ENCODE results near the gene ADM.

Gene ADM

DNA sequence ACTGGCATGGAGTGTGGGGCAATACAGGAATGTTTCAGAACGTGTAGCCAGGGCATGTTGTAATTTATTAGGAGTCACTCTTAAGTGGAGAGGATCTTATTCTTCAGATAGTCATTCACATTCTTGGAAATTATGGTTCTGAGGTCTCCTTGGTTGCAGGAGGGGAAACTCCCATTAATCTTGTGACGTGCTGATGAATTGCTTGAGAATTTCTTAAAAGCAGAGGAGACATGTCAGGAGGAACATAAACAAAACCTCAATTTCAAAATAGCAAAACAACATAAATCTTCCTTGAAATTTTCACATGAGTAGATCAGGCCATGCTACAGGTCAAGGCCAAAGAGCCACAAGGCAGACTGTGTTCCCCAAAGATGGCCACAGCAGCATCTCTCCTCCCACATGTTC, 50.4 kb downstream of the ADM start:
- Histone ChIP-seq H3K9me3 (ENCODE audit: insufficient read depth, low read length) (no peaks in the 10 kb centered on the region), H3K79me2 (ENCODE audit: insufficient read depth, low read length) (no peaks in the 10 kb centered on the region), H3K4me3 (ENCODE audit: insufficient read depth, low read length, poor library complexity, severe bottlenecking) (no peak overlapping the region), H3K27ac (ENCODE audit: low read depth, low read length) (no peak overlapping the region), H3K9ac (ENCODE audit: low read length) (no peak overlapping the region), H3K36me3 (ENCODE audit: low read length) (no peaks in the 10 kb centered on the region), H3F3A (ENCODE audit: insufficient read depth) (no peaks in the 10 kb centered on the region), H3K4me2 (ENCODE audit: low read depth, low read length, poor library complexity, severe bottlenecking) (no peak overlapping the region), H2AFZ (ENCODE audit: low read depth, low read length, severe bottlenecking) (no peak overlapping the region), H3K9me2 (replicated peaks; ENCODE audit: insufficient read depth, low read length) (no peaks in the 10 kb centered on the region), H4K20me1 (ENCODE audit: low read depth, low read length) (no peaks in the 10 kb centered on the region), H3K27me3 (ENCODE audit: low read length) (0 out of 2 replicates have a peak, but pooled peaks cover 5% of the 10 kb centered on the region)
- TF ChIP-seq, protein P1, sequence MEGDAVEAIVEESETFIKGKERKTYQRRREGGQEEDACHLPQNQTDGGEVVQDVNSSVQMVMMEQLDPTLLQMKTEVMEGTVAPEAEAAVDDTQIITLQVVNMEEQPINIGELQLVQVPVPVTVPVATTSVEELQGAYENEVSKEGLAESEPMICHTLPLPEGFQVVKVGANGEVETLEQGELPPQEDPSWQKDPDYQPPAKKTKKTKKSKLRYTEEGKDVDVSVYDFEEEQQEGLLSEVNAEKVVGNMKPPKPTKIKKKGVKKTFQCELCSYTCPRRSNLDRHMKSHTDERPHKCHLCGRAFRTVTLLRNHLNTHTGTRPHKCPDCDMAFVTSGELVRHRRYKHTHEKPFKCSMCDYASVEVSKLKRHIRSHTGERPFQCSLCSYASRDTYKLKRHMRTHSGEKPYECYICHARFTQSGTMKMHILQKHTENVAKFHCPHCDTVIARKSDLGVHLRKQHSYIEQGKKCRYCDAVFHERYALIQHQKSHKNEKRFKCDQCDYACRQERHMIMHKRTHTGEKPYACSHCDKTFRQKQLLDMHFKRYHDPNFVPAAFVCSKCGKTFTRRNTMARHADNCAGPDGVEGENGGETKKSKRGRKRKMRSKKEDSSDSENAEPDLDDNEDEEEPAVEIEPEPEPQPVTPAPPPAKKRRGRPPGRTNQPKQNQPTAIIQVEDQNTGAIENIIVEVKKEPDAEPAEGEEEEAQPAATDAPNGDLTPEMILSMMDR (IDR thresholded peaks at IDR 0.05; ENCODE audit: insufficient read depth, low read length, poor library complexity, severe bottlenecking), result no peak
- no peak for TF ChIP-seq EZH2phosphoT487 (conservative IDR thresholded peaks at IDR 0.05; ENCODE audit: low read length)

DNA sequence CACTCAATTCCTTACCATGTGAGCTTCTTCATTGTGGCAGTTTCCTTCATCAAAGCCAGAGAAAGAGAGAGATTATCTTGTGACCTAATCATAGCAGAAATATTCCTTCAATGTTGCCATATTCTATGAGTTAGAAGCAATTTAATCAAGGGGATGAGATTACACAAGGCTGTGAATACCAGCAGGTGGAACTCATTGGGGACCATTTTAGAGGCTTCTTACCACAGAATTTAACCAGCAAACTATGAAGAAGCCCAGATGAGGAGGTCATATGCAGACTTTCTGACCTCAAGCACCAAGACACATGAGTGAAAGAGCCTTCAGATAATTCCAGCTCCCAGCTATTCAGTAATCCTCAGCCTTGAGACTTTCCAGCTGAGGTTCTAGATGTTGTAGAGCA, 51.3 kb downstream of the ADM start:
- Histone ChIP-seq H3F3A (ENCODE audit: insufficient read depth) (no peaks in the 10 kb centered on the region), H4K20me1 (ENCODE audit: low read depth, low read length) (no peaks in the 10 kb centered on the region), H3K9me3 (ENCODE audit: insufficient read depth, low read length) (no peaks in the 10 kb centered on the region), H3K9me2 (replicated peaks; ENCODE audit: insufficient read depth, low read length) (no peaks in the 10 kb centered on the region), H3K36me3 (ENCODE audit: low read length) (no peaks in the 10 kb centered on the region), H2AFZ (ENCODE audit: low read depth, low read length, severe bottlenecking) (no peak overlapping the region), H3K9ac (ENCODE audit: low read length) (no peak overlapping the region), H3K27me3 (ENCODE audit: low read length) (0 out of 2 replicates have a peak, but pooled peaks cover 6% of the 10 kb centered on the region), H3K79me2 (ENCODE audit: insufficient read depth, low read length) (no peaks in the 10 kb centered on the region), H3K27ac (ENCODE audit: low read depth, low read length) (no peak overlapping the region), H3K4me3 (ENCODE audit: insufficient read depth, low read length, poor library complexity, severe bottlenecking) (no peak overlapping the region), H3K4me2 (ENCODE audit: low read depth, low read length, poor library complexity, severe bottlenecking) (no peak overlapping the region)
- TF ChIP-seq, protein P1 (IDR thresholded peaks at IDR 0.05; ENCODE audit: insufficient read depth, low read length, poor library complexity, severe bottlenecking), result no peak
- TF ChIP-seq EZH2phosphoT487 (conservative IDR thresholded peaks at IDR 0.05; ENCODE audit: low read length), result no peak

Data from SU-DHL-6 (cell line).